Glomerular visceral epithelial cell (primary cell): ENCODE results near the gene CARF.
A peak's percentile ranks its signal among the peaks of the same experiment; 100 is the strongest.
"Not testable (repeated sequence)": the region's sequence is repeated elsewhere in the genome, so short reads cannot be mapped to it uniquely, and the experiment has no call there.

Source experiments
- DNase-seq: peaks from one replicate; pipeline ENCODE4 v3.0.0-alpha.2; 2016; ENCODE audit errors: extremely low spot score

The CARF gene, protein sequence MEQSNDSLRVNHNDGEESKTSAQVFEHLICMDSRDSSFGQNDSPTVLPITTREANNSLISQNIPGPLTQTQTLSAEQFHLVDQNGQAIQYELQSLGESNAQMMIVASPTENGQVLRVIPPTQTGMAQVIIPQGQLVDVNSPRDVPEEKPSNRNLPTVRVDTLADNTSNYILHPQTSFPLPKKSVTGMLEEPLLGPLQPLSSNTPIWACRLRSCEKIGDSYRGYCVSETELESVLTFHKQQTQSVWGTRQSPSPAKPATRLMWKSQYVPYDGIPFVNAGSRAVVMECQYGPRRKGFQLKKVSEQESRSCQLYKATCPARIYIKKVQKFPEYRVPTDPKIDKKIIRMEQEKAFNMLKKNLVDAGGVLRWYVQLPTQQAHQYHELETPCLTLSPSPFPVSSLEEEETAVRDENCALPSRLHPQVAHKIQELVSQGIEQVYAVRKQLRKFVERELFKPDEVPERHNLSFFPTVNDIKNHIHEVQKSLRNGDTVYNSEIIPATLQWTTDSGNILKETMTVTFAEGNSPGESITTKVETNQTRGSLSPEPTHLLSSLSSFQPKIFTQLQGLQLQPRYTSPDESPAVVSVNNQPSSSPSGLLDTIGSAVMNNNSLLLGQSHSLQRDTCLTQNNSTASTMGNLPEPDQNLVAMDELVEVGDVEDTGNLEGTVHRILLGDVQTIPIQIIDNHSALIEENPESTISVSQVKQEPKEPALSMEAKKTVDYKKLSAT

GRCh38 chr2:202911512-202912341, at the start of gene CARF, which contains the start of gene WDR12:
Gene CARF, plus strand, starts transcription at chr2:202912275. Its CDS starts 29,628 bp downstream, at chr2:202941903.
Gene WDR12, minus strand, starts transcription at chr2:202911673. Its CDS starts 197 bp downstream, at chr2:202911476.
- peak; percentile 93 for DNase-seq

DNA sequence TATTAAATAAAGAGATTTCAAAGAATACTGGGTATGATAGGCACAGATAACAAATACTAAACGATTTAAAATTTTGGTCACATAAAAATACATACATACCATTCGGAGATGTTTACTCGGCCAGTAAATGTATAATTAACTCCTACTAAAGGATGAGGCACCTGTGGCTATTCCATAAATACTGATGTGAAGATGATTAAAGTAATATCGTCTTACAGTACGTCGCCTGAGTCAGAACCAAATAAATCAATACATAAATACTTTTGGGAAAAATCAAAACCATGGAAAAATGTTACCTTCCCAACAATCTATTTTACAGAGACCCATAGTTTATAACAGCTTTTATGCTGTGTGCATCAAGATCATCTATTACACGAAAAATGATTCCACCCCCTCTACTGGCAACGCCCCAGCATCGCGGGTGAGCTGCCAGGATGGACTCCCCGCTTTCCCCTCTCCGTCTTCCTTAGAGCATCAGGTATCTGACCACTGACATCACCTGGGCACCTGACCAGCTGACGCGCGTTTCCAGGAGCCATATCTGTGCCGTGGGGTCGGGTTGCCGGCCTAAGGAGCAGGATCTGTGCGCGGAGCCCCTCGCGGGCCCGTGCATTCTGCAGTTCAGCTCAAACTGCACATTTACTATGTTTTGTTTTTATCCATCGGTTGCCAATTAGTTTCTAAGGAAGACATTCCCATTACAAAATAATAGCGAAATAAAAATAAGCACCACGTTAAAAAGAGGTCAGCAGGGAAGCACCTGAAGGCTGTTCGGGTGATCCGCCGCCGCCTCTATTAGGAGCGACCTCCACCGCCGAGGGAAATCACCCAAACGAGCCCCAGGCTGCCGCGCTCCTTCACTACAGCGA, 41.4 kb upstream of the CARF start:
- DNase-seq = peak; percentile 75

DNA sequence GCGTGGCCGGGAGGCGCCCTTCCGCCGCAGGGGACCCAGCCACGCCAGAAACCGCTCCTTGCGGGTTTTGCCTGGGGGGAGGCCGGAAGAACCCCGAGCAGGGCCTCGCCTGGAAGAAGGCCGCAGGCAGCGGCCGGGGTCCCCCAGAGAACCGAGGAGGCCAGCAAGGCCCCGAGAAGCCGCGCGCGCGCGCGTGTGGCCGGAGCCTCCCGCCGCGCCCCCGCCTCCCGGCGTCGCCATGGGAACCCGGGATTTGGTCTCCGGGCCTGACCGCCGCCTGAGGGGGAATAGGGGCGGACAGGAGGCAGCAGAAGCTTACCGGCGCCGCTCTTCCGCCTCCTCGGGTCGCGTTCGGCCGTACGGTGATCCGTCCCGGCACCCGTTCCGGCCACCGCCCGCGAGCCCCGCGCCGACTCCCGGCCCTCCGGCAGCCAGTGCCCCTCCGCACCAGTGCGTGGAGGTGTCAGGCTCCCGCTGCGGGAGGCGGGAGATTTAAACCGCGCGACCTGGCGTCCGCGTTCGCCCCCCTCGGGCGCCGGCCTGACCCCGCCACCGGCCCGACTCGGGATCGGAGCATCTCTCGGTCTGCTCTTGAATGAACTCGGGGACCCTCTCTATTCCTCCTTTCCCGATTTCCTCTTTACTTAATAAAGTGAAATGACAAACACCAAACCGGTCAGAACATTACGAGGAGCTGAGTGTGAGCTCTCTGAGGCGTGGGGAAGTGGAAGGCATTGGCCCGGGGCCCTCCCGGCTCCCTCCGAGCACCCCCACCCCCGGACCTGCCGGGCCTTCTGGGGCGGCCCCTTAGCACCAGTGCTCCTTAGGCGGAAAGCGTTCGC, 40.6 kb upstream of the CARF start, which contains the start of gene ICA1L:
ICA1L (minus strand) TSS at position 467 of the 842 bp plus-strand sequence. CDS start 42,757 bp downstream, outside the sequence.
- peak; percentile 68 for DNase-seq

- no peak for DNase-seq
Measured at GRCh38 chr2:202877699-202878098, 34.4 kb upstream of the CARF start.

DNA sequence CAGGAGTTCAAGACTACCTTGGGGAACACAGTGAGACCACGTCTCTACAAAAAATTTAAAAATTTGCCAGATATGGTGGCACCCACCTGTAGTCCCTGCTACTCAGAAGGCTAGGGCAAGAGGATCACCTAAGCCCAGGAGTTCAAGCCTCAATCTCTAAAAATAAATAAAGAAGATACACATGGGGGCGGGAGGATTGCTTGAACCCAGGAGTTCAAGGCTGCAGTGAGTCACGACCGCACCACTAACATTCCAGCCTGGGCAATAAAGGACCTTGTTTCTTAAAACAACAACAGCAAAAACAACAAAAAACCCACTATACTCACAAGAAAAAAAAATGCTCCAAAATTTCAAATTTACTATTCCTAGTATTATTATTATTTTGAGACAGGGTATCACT, 30.5 kb upstream of the CARF start:
- DNase-seq = no peak

DNA sequence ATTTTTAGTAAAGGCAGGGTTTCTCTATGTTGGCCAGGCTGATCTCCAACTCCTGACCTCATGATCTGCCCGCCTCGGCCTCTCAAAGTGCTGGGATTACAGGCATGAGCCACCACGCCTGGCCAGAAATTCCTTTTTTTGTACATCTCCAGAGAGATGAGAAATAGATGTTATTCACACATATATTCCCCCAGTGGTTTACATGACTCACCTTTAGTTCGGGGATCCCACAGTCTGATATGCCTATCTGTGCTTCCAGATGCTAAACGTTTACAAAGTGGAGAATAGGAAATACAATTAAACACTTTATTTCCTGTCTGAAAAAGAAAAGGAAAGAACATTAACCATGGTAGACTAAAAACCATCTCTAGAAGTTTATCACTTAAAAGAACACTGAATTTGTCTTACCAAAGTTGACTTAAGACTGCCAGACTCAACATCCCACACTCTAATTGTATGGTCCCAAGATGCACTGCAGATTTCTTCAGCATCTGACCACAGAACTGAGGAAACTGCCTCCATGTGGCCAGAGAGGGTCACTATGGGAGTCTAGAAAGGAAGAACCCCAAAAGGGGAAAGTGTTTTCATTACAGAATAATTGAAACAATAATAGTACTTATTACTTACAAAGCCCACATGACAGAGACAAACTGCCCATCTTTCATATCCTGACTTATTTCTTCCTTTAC, 27.9 kb upstream of the CARF start:
- DNase-seq = no peak

- no peak for DNase-seq
Measured at GRCh38 chr2:202885190-202885589, 26.9 kb upstream of the CARF start.

- DNase-seq = not testable (repeated sequence)
Measured at GRCh38 chr2:202905507-202905906, 6.6 kb upstream of the CARF start.

- DNase-seq = no peak
Measured at GRCh38 chr2:202908186-202908585, 3.9 kb upstream of the CARF start.

DNA sequence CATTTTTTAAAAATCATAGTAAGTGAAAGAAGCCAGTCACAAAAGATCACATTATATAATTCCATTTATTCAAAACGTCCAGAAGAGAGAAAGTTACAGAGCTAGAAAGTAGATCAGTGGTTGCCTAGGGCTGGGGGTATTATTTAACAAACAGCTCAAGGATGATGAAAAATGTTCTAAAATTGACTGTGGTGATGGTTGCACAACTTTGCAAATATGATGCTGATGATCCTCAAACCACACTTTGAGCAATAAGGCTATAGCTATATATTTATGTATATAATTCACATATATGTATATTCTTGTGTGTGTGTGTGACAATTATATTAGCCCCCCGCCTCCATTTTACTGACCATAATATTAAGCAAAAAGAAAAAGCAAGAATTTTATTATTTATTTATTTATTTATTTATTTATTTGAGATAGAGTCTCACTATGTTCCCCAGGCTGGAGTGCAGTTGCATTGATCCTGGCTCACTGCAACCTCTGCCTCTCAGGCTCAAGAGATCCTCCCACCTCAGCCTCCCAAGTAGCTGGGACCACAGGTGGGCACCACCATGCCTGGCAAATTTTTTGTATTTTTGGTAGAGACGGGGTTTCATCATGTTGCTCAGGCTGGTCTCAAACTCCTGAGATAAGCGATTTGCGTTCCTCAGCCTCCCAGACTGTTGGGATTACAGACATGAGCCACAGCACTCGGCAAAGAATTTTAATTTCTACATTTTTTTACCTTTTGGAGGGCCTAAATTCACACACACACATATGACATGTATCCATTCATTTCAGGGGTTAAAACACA, 2.5 kb upstream of the CARF start:
- no peak for DNase-seq

DNA sequence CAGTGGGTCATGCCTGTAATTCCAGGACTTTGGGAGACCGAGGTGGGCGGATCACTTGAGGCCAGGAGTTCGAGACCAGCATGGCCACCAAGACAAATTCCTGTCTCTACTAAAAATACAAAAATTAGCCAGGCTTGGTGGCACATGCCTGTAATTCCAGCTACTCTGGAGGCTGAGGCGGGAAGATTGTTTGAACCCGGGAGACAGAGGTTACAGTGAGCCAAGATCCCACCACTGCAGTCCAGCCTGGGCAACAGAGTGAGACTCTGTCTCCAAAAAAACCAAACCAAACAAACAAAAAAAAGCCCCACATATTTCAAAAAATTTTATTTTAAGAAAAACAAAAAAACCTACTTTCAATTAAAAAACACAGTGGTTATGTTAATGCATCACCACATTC, 1.8 kb upstream of the CARF start:
- DNase-seq = not testable (repeated sequence)

DNA sequence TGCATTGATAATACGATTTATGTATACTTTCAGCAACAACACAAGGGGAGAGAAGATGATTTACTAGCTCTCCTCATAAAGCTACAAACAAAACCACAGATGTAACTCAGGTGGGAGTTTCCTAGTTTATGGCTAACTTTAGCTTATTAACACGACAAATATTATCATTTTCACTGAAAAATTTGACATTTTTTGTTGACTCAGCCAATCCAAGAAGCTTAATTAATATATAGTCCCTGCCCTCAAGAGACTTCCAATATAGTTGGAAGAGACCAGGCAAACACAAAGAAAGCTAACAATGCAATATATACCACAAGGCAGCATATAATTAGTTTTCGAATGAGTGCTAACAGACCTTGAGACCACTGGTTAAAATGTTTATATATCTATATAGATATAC, 1.4 kb upstream of the CARF start:
- DNase-seq = no peak

DNA sequence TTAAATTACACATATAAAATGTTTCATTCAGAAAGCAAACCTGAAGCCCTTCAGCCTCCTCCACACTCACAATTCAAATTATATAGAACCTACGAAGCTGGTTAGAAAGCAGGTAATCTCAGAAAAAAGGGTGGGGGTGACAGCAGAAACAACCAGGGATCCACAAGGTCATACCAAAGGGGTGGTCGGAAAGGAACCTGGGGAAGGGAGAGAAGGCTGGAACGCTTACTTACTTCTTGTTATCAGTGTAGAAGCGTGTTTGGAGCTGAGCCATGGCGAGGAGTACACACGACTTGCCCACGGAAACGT, 918 bp upstream of the CARF start:
- DNase-seq = no peak

DNA sequence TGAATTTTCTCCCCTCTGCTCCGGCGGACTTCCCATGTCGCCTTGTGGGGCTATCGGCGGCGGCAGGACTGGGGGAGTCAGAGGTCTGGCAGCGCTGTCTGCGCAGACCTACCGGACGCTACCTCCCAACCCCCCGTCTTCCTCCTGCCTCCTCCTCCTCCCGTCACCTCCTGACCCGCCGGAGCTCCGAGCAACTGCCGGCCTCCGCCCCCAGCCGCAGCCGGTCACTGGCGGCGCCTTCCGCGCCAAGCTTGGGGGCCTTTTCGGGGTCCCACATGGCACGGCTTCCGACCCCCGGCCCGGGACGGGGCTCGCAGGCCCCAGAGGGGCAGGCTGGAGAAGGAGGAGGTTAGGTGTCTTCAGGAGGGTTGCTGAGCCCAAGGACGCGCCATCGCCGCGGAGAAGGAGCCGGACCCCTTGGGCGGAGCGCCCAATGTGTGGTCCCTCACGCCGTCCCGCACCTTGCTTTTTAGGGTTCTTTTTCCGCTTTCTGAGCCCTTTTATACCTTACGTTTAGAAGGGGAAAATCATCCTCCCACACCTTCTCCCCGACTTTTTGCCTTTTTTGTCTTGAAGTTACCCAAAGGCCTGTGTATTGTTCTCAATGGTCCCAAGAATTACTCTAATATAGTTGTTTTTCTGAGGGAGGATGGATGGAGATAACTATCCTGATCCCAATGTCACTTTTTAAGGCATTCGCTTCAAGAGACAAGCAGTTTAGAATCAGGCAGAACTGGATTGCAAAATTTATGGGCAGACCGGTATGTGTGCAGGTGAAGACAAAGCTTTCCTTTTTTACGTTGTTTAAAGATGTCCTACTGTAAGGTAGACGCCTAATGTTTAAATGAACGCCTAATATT, 497 bp downstream of the CARF start:
- not testable (repeated sequence) for DNase-seq

DNA sequence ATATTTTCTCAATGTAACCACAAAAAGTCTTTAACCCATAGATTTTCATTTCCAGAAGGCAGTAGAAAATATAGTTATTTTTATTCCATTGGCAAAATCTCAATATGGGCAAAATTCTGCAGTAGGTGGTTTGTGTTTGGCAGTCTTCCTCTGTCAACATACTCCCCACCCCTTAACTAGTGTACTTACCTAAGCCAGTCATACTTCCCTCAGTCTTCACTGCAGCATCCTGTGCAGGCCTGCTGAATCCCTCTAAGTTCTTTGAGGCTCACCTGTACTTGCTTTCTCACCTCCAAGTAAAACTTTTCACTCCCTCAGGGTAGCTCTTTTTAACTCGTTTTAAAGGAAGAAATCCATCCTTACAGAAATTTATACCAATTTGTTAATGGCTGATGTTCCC, 6.8 kb downstream of the CARF start:
- DNase-seq = no peak

- peak; percentile 25 for DNase-seq
Measured at GRCh38 chr2:202932425-202933138, 20.5 kb downstream of the CARF start.

DNA sequence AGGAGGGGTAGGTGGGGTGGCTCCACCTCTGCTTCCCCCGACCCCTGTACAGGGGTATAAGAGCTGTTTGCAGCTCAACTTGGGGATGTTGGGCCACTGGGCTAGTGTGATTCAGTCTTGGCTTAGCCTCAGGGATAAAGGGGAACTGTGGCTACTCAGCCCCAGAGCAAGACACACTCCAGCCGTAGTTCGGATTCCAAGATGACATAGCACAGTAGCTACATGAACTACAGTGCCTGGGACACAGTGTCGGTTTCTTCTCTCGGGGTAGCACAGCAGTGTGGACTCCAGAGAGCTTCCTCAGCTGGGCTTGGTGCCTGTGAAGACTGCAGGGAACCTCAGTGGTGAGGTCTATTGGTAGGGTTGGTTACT, 21.1 kb downstream of the CARF start:
- no peak for DNase-seq
